HG02970 (cell line): ENCODE data around the gene HNRNPAB.
"Not testable (repeated sequence)": the region's sequence is repeated elsewhere in the genome, so short reads cannot be mapped to it uniquely, and the experiment has no call there.

Experiments used
- ATAC-seq: cut with Tn5 transposase; IDR thresholded peaks from one replicate; pipeline ENCODE4 v1.9.1; 2021; ENCODE audit warnings: mild to moderate bottlenecking, moderate library complexity, moderate number of reproducible peaks; ENCODE audit not compliant: unreplicated experiment, low FRiP score

The HNRNPAB gene

DNA sequence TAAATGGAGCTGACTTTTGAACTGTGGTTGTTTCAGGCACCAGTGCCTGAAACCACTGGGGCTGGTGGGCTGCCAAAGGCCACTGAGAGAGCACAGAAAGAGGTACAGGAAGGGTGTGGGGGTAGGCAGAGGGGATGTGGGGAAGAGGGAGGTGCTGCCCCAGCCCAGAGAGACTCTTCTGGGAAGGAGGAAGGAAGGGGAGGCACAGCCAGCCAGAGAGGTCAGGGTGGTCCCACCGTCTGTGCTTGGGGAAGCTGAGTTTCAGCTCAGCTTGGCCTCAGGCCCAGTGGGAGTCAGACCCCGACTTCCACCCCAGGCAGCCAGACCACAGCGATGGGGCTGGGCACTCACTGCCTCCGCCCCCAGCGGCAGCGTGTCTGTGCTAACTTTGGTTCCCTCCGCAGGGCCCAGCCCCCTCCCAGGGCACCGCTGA, 36.9 kb downstream of the HNRNPAB start:
- no peak for ATAC-seq

DNA sequence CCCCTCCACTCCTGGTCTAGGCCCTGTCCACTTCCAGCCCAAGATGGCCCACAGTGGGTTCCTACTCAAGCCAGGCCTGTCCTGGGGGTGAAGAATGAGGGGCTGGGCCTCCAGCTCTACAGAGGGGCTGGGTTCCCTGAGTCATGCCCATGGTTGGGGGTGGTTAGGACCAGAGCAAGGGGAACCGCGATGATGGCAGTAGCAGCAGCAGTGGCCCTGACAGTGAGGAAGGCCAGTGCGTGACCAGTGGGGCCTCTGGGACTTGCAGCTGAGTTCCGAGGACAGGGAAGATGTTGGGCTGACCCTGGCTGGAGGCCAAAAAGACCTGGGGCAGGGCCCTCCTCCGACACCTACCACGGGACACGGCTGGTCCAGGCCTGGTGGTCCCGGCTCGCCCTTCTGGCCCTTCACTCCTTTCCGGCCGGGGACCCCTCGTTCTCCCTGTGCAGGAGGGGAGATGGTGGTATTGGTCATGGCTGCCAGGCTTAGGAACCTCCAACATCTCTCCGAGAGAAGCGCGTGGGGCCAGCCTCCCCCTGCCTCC, 37.4 kb downstream of the HNRNPAB start:
- ATAC-seq, result no peak

DNA sequence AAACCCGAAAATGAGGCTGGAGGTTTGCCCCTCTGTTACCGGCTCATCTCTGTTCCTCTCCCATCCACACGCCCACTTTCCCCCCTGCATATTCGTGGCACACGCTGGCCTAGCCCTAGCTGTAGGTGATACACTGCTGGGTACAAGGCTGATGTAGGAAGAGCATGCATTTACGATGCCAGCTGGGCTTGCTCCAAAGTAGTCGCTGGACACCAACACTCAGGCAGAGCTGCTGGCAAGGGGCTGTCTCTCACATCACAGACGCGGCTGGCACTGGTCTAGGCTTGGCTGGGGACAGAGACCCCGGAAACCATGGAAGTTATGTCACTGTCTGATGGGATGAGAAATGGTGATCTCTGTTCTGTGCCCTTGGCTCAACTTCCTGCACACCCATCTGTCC, 38.1 kb downstream of the HNRNPAB start:
- no peak for ATAC-seq

DNA sequence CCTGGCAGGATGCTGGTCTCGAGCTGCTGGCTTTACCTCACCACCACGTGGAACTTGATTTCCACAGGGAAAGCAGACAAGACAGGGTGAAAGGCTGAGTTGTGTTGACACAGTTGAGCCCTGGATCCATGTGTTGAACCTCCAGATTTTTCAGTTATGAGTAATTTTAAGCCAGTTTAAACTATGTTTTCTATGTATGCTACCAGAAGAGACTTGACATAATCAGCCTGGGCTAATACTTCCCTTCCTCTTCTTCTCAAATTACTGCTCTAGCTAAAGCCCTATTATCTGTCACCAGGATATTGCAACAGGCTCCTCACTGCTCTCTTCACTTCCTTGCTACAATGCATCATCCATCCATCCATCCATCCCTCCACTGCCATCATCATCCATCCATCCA, 40.2 kb downstream of the HNRNPAB start:
- ATAC-seq, result no peak

DNA sequence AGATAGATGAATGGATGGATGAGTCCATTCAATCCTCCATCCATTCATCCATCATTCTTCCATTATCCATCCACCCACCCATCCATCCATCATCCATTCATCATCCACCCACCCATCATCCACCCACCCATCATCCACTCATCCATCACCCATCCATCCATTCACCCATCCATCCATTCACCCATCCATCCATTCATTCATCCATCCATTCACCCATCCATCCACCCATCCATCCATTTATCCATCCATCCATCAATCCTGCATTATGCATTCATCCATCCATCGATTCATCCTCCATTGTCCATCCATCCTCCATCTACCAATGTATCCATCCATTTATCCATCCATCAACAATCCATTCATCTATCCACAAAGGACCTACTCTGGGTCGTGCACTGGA, 41.1 kb downstream of the HNRNPAB start:
- no peak for ATAC-seq

DNA sequence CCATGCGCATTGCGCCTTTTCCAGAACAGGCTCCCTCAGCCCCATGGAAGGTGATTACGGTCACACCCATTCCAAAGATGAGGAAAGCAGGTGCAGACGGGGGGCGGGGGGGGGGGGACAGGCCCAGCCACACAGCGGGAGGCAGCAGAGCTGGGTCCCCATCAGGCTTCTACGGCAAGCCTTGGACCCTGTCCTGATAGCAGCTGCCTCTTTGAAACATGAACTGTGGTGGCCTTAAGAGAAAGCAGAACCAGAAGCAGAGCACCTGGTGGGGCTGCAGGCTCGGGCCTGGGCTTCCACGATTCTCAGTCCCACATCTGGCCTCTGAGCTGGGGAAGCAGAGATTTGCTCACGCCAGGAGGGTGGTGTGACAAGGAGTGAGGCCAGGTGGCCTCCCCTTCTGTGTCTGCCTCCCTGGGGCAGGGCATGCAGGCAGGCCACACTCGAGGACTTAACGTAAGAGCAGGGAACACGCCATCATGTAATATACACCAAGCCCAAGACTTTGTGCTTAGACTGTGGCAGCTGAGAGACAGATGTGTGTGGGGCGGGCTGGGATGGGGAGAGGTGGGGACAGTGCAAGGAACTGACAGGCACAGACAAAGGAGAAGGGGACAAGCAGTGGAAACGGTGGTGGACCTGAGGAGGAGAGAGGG, 42.4 kb downstream of the HNRNPAB start:
- no peak for ATAC-seq

DNA sequence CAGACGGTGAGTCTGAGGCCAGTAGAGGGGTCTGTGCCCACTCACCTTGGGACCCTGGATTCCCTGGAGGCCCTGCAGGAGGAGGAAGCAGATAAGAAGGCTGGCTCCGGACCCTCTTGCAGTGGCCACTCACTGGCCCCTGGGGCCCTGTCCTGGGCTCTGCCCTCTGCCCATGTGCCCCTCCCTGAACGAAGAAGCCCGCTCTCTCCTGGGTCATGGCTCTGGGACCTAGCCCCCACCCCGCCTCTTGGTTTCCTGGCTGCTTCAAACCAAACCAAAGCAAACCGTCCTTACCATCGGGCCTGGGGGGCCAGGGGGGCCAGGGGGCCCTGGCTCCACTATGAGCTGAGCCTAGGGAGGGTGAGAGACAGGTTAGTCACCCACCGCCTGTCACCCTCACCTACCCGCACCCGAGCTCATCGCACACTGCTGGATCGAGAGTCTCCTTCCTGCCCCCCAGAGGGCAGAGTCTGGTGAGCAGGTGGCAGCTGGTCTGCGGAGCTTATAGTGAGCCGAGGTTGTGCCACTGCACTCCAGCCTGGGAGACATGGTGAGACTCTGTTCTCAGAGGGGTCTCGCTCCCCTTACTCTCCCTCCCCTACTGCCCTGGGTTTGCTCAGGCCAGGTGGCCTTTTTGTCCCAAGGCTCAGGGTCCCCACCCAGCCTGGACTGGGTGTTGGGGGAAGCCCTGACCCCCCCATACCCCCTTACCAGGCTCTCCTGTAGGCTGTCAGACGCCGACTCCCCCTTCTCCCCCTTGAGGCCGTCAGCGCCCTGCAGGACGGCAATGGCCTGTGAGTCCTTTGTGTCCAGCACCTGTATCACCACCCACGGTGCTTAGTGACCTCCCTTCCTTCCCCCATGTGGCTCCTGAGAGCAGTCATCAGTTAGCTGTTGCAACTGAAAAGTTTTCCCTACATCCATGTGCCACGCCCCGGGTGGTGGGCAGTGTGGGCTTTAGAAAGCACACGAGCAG, 43.4 kb downstream of the HNRNPAB start:
- ATAC-seq, result no peak

DNA sequence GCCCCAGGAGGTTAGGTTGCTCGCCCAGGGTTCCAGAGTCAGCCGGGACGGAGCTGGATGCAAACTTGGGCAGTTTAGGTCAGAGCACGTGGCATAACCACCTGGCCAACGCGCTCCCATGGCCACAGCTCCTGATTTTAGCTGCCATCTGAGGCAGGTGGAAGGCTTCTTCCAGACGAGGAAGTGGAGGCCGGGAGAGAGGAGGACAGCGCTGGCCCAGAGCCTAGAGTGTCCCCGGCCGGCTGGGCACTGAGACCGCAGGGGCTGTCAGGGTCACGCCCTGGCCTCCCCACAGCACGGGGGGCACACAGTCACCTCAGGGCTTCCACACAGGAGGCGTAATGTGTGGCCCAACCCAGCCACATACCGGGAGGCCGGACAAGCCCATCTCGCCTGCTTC, 44.4 kb downstream of the HNRNPAB start:
- ATAC-seq, result no peak

DNA sequence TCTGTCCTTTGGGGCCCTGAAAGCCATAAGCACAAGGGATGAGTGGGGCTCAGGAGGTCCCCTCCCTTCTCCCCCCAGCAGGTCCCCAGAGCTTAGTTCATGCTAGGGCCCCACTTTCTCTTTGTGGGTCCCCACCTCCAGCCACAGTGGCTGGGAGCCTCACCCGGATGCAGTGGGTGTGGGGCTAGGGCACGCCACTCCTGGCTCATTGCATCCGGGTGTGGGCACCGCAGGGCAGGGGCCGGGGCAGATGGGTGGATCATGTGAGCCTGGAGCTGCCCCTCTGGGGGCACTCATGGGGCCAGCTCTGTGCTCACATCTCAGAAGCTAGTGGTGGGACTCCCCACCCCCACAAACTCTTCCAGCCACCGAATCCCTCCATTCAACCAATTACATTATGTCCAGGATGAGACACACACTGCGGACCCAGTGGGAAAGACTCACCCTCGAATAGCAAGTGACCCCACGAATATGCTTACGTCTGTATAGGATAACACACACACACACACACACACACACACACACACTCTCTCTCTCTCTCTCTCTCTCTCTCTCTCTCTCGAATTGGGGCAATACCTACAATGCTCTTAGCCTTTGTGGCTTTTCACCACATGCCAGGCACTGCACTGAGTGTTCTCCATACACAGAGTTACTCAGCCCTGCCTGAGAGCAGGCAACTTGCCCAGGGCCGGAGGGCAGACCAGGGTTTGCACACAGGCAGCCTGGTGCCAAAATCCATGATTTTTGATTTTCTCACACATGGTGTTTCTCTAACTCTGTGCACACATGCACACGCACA, 45.1 kb downstream of the HNRNPAB start:
- ATAC-seq, result no peak

DNA sequence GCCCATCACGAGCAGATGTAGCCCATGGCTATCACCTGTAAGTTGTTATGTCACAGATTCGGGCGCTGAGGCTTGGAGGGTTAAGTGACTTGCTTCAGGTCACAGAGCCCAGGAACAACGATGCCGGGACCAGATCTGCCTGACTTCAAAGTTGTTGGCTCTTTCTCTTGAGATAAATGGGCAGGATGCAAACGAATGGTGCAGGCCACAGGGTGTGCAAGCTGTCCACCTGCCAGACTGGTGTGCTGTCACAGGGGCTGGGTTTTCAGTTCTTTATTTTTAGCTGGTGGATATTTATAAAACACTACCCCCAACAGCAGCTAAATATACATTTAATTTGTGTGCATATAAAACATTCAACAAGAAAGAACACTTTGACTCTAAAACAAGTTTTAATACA, 45.9 kb downstream of the HNRNPAB start:
- no peak for ATAC-seq

DNA sequence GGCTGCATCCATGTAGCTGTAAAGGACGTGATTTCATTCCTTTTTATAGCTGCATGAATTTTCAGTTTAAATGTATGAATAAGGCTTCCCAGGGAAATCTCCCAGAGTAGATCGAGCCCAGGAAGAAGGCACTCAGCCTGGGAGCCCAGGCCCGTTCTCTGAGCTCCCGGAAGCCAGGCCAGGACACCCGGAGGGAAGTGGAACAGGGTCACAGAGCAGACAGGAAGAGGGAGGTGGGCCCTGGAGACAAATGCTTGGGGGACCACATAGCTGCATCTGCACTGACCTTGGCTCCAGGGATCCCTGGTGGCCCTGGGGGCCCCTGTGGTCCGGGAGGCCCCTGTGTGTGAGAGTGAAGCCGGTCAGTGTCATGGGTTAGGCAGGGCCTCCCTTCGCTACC, 47.9 kb downstream of the HNRNPAB start:
- no peak for ATAC-seq

DNA sequence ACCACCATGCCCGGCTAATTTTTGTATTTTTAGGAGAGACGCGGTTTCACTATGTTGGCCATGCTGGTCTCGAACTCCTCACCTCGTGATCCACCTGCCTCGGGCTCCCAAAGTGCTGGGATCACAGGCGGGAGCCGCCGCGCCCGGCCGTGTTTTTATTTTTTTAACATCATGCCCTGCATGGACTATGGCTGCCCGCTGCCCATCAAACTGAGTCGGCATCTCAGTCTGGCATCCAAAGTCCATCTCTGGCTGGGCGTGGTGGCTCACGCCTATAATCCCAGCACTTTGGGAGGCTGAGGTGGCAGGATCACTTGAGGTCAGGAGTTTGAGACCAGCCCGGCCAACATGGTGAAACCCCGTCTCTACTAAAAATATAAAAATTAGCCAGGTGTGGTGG, 49.3 kb downstream of the HNRNPAB start:
- ATAC-seq, result not testable (repeated sequence)

DNA sequence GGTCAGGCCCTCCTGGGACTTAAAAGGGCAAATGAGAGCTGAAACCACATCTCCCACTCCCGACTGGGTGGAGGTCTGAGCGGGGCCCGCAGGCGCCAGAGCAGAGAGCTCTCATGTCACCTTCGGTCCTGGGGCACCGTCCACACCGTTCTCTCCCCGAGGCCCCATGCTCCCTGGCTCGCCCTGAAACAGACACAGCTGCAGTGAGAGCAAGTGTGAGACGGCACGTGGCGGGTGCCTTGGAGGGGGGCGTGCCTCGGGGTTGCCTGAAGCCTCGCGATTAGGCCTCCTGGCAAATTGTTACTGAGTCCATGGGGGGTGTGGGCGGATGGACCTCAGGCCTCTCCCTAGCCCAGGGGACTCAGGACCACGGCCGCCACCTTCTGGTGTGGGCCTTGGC, 52.4 kb downstream of the HNRNPAB start:
- ATAC-seq, result no peak

DNA sequence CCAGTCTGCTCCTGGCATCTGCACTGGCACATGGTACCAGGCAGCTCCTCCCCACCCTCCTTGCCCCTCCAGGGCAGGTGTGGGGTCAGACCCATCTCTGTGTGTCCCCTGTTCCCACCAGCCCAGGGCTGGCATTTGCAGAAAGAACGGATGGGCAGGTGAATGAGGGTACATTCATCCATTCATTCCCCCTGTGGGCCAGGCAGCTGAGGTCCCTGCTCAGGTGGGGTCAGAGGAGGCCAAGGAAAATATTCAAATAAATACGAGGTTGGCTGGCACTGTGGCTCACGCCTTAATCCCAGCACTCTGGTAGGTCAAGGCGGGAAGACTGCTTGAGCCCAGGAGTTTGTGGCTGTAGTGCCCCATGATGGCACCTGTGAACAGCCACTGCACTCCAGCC, 53.3 kb downstream of the HNRNPAB start:
- no peak for ATAC-seq

DNA sequence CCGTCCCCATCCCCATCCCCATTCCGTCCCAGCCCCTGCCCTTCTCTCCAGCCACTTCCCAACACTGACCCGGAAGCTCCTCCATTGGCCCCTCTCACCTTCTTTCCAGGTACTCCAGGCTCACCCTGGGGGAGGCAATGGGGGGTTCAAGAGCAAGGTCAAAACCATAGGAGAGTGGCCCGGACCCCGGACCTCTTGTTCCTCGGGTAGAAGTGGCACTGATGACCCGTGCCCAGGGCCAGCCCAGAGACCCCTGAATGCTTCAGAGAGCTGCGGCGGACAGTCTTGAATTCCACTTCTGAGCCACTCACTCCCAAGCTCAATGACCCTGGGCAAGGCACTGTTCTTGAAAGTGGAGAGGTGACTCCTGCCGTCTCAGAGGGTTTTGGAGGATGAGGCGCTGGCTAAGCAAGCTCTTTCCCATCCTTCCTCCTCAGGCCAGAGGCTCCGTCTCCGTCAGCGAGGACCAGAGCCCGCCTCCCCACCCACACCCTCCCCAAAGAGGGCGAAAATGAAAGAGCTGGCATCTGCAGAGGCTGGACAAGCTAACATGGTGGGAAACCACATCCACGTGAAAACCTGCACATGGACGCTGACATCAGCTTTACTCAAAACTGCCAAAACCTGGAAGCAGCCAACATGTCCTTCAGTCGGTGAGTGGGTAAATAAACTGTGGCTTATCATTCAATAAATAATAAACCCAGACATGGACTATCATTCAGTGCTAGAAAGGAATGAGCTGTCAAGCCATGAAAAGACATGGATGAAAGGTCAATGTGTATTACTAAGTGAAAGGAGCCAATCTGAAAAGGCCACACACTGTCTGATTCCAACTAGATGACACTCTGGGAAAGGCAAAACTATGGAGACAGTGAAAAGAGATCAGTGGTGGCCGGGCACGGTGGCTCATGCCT, 55.5 kb downstream of the HNRNPAB start:
- no peak for ATAC-seq
